ENCODE measurements around the gene C5orf52.
"Not testable (repeated sequence)": the region's sequence is repeated elsewhere in the genome, so short reads cannot be mapped to it uniquely, and the experiment has no call there.

C5orf52 gene

DNA sequence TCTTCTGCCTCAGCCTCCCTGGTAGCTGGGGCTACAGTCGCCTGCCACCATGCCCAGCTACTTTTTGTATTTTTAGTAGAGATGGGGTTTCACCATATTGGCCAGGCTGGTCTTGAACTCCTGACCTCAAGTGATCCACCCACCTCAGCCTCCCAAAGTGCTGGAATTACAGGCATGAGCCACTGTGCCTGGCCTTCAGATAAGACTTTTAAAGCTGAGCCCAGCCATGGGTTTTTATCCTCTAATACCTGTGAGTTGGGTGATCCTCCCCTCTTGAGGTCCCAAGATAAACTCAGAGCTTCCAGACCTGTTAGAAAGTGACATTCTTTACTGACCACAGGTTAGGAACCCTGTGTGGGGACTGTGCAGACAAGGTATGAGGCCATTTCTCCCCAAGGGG is 56.5 kb downstream of the C5orf52 start:
- not testable (repeated sequence) for DNase-seq

Measured in inflammatory macrophage treated with lipopolysaccharide for 4 hours (primary cell).